ENCODE data around the gene TSHZ1.

GRCh38 chr18:75240433-75240832 is 29.8 kb downstream of the TSHZ1 start:
- TF ChIP-seq TAF1 (IDR thresholded peaks at IDR 0.05; ENCODE audit: borderline replicate concordance, insufficient read depth, low read length) (no peak), POLR2AphosphoS5 (IDR thresholded peaks at IDR 0.05; ENCODE audit: low read depth, low read length) (no peak)
